GM12878 (cell line): ENCODE results near the gene SPATA31C1.

Experiments used
- BCL11A ChIP-seq: IDR thresholded peaks from 2 replicates; pipeline ENCODE4 v1.6.1; 2011; ENCODE audit warnings: low read depth, low read length
- POLR2A ChIP-seq: IDR thresholded peaks from 2 replicates; pipeline ENCODE4 v1.6.1; 2011; ENCODE audit warnings: low read depth, mild to moderate bottlenecking, low read length
- TF ChIP-seq, protein P1 (sequence below), 3 experiments: IDR thresholded peaks in 2 of 3; conservative IDR thresholded peaks in 1 of 3; 2 replicates each; pipeline ENCODE4 v1.5.1; 2011; ENCODE audit warnings: low read depth in 3 of 3, low read length in 3 of 3, mild to moderate bottlenecking in 3 of 3, control low read depth in 2 of 3, moderate library complexity in 2 of 3, inconsistent platforms in 1 of 3, mixed read lengths in 1 of 3; ENCODE audit not compliant: control insufficient read depth in 2 of 3, insufficient read depth in 1 of 3; ENCODE audit errors: extremely low read depth in 1 of 3

- TF ChIP-seq POLR2A: no peak
- TF ChIP-seq, protein P1, sequence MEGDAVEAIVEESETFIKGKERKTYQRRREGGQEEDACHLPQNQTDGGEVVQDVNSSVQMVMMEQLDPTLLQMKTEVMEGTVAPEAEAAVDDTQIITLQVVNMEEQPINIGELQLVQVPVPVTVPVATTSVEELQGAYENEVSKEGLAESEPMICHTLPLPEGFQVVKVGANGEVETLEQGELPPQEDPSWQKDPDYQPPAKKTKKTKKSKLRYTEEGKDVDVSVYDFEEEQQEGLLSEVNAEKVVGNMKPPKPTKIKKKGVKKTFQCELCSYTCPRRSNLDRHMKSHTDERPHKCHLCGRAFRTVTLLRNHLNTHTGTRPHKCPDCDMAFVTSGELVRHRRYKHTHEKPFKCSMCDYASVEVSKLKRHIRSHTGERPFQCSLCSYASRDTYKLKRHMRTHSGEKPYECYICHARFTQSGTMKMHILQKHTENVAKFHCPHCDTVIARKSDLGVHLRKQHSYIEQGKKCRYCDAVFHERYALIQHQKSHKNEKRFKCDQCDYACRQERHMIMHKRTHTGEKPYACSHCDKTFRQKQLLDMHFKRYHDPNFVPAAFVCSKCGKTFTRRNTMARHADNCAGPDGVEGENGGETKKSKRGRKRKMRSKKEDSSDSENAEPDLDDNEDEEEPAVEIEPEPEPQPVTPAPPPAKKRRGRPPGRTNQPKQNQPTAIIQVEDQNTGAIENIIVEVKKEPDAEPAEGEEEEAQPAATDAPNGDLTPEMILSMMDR (IDR thresholded peaks at IDR 0.05 in 2 of 3, conservative IDR thresholded peaks at IDR 0.05 in 1 of 3; ENCODE audit: control insufficient read depth in 2 of 3, extremely low read depth in 1 of 3, insufficient read depth in 1 of 3, low read depth in 3 of 3, low read length in 3 of 3): no peak
- TF ChIP-seq BCL11A: no peak
Measured at GRCh38 chr9:87889065-87889881, 28.5 kb upstream of the SPATA31C1 start.
